GM23338 (cell line): ENCODE measurements around the gene DAB1. TPM values are rescaled to one million over a fixed set of nuclear protein-coding genes. Genes with fewer than 3 reads are reported as not detected.

Source experiments
- ATAC-seq: fragments of 200-7000 bp; cut with Tn5 transposase; 3 replicates; pipeline ENCODE4 v1.9.1; 2020
- DNase-seq: peaks from one replicate; pipeline ENCODE4 v3.0.0-alpha.2; 2015; ENCODE audit warnings: low spot score
- H2AFZ ChIP-seq: fragments of 200-600 bp; sonication (generic); 2 replicates; pipeline ENCODE4 v1.8.0; 2016; ENCODE audit warnings: antibody characterized with exemption, mild to moderate bottlenecking, moderate library complexity
- H3F3A ChIP-seq: fragments of 200-600 bp; sonication (generic); replicated peaks from 2 replicates; pipeline ENCODE4 v1.8.0; 2017; ENCODE audit warnings: antibody characterized with exemption, mixed run types, low read depth
- H3K27ac ChIP-seq: fragments of 200-600 bp; sonication (generic); 2 replicates; pipeline ENCODE4 v1.6.1; 2016; ENCODE audit warnings: low read depth
- H3K27me3 ChIP-seq: fragments of 200-600 bp; sonication (generic); 2 replicates; pipeline ENCODE4 v1.8.0; 2016; ENCODE audit warnings: mild to moderate bottlenecking, mixed run types, moderate library complexity; ENCODE audit not compliant: insufficient read depth
- H3K36me3 ChIP-seq: fragments of 200-600 bp; sonication (generic); 2 replicates; pipeline ENCODE4 v1.8.0; 2016; ENCODE audit warnings: mild to moderate bottlenecking; ENCODE audit not compliant: insufficient read depth
- H3K4me1 ChIP-seq: fragments of 200-600 bp; sonication (generic); 2 replicates; pipeline ENCODE4 v1.8.0; 2016; ENCODE audit warnings: mild to moderate bottlenecking, moderate library complexity; ENCODE audit not compliant: insufficient read depth
- H3K4me2 ChIP-seq: fragments of 200-600 bp; sonication (generic); 2 replicates; pipeline ENCODE4 v1.7.1; 2017; ENCODE audit warnings: mixed run types
- H3K4me3 ChIP-seq: fragments of 200-600 bp; sonication (generic); 2 replicates; pipeline ENCODE4 v1.6.1; 2016; ENCODE audit warnings: mixed run types
- H3K79me2 ChIP-seq: fragments of 200-600 bp; sonication (generic); replicated peaks from 2 replicates; pipeline ENCODE4 v1.8.0; 2017; ENCODE audit warnings: mild to moderate bottlenecking; ENCODE audit not compliant: insufficient read depth
- H3K9me2 ChIP-seq: fragments of 200-600 bp; sonication (generic); 2 replicates; pipeline ENCODE4 v1.8.0; 2017; ENCODE audit not compliant: insufficient read depth
- H4K20me1 ChIP-seq: fragments of 200-600 bp; sonication (generic); replicated peaks from 2 replicates; pipeline ENCODE4 v1.8.0; 2017; ENCODE audit warnings: mild to moderate bottlenecking; ENCODE audit not compliant: insufficient read depth
- H3K27ac Mint-ChIP-seq: 2 replicates; pipeline ENCODE4 v1.8.0; 2020; ENCODE audit warnings: inconsistent platforms, mild to moderate bottlenecking, moderate library complexity, mixed read lengths
- H3K27me3 Mint-ChIP-seq: 3 replicates; pipeline ENCODE4 v1.8.0; 2022; ENCODE audit warnings: low read depth, mild to moderate bottlenecking, moderate library complexity, mixed read lengths, inconsistent platforms; ENCODE audit not compliant: insufficient read depth, poor library complexity
- H3K36me3 Mint-ChIP-seq: 3 replicates; pipeline ENCODE4 v1.8.0; 2021; ENCODE audit warnings: low read depth, mild to moderate bottlenecking, inconsistent platforms, moderate library complexity, mixed read lengths
- H3K4me1 Mint-ChIP-seq: 3 replicates; pipeline ENCODE4 v1.8.0; 2020; ENCODE audit warnings: mild to moderate bottlenecking, inconsistent platforms, mixed read lengths
- H3K4me3 Mint-ChIP-seq: 3 replicates; pipeline ENCODE4 v1.8.0; 2021; ENCODE audit warnings: moderate library complexity, mild to moderate bottlenecking, inconsistent platforms, mixed read lengths
- H3K9me3 Mint-ChIP-seq: 3 replicates; pipeline ENCODE4 v1.8.0; 2020; ENCODE audit warnings: moderate library complexity, mild to moderate bottlenecking, inconsistent platforms, mixed read lengths
- CREB1 ChIP-seq: fragments of 250-450 bp; sonication (Bioruptor Pico); IDR thresholded peaks from 2 replicates; pipeline ENCODE4 v1.5.0; 2020; ENCODE audit warnings: low read depth, mild to moderate bottlenecking, moderate library complexity
- EZH2 ChIP-seq: fragments of 200-600 bp; sonication (generic); IDR thresholded peaks from one replicate; pipeline ENCODE4 v1.8.0; 2017; ENCODE audit warnings: antibody characterized with exemption, mild to moderate bottlenecking, low read depth; ENCODE audit not compliant: unreplicated experiment
- EZH2phosphoT487 ChIP-seq: fragments of 200-600 bp; sonication (generic); IDR thresholded peaks from one replicate; pipeline ENCODE4 v1.8.1; 2018; ENCODE audit warnings: antibody characterized with exemption; ENCODE audit not compliant: unreplicated experiment
- JUNB ChIP-seq: IDR thresholded peaks from one replicate; pipeline ENCODE4 v1.6.1; 2016; ENCODE audit warnings: antibody characterized with exemption; ENCODE audit not compliant: unreplicated experiment
- NANOG ChIP-seq: IDR thresholded peaks from 2 replicates; pipeline ENCODE4 v1.6.1; 2016; ENCODE audit warnings: antibody characterized with exemption, borderline replicate concordance
- POLR2AphosphoS5 ChIP-seq: IDR thresholded peaks from 2 replicates; pipeline ENCODE4 v1.6.1; 2016; ENCODE audit warnings: antibody characterized with exemption, low read depth
- STAT1 ChIP-seq: IDR thresholded peaks from one replicate; pipeline ENCODE4 v1.6.1; 2016; ENCODE audit warnings: antibody characterized with exemption; ENCODE audit not compliant: unreplicated experiment
- ZNF114 ChIP-seq: fragments of 250-450 bp; sonication (Bioruptor Pico); IDR thresholded peaks from 2 replicates; pipeline ENCODE4 v1.5.0; 2020; ENCODE audit warnings: mild to moderate bottlenecking, moderate library complexity
- ZNF331 ChIP-seq: fragments of 250-450 bp; sonication (Bioruptor Pico); IDR thresholded peaks from 2 replicates; pipeline ENCODE4 v1.5.0; 2020; ENCODE audit warnings: low read depth, mild to moderate bottlenecking, moderate library complexity
- polyA plus RNA-seq: library from polyadenylated mRNA; unstranded; fragments of >200 nt; fragmentation: Nextera tagmentation; extraction: Ambion mirVana; gene quantifications from 2 replicates; pipeline ENCODE4 v1.2.1, GENCODE V29; 2016
- total RNA-seq: library from RNA; depleted of rRNA; stranded (reverse); fragments of >200 nt; shearing (Covaris generic); gene quantifications from 2 replicates; pipeline ENCODE4 v1.2.3, GENCODE V29; 2014
- TF ChIP-seq, protein P1 (sequence below): IDR thresholded peaks from 2 replicates; pipeline ENCODE4 v1.6.1; 2016; ENCODE audit warnings: antibody characterized with exemption
- TF ChIP-seq, protein P2 (sequence below): fragments of 250-450 bp; sonication (Bioruptor Pico); IDR thresholded peaks from 2 replicates; pipeline ENCODE4 v1.5.0; 2020; ENCODE audit warnings: mild to moderate bottlenecking, moderate library complexity
- TF ChIP-seq, protein P3 (sequence below), 2 experiments: fragments of 200-600 bp in 1 of 2; sonication (generic) in 1 of 2; conservative IDR thresholded peaks; 2 replicates each; pipeline versions ENCODE4 v1.5.1 to v1.6.1; 2016 to 2017; ENCODE audit warnings: antibody characterized with exemption in 2 of 2, low read depth in 2 of 2, mild to moderate bottlenecking in 2 of 2, moderate library complexity in 1 of 2

Gene DAB1
- total and polyA plus RNA-seq, 2 experiments from 2014 or later, result 12.8 to 14.5 TPM

DNA sequence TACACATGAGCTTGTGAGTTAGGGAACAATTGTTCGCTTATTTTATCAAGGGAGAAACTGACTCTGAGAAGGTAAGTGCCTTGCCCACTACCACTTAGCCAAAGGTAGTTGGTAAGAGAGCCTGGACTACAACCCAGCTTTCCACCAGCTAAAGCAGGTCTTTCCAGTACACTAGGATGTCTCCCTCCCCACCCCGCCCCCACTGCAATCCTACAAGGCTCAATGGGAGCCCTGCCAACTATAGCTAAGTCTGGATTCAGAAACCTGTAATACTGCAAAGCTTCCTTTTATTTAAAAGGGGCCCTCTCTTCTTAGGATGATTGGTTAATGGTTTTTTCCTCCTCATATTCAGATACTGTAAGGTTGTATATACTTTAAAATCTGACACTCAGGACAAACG is 356.0 kb downstream of the DAB1 start:
- Histone ChIP-seq H3K36me3 (no peaks in the 10 kb centered on the region), H2AFZ (no peak overlapping the region), H4K20me1 (no peaks in the 10 kb centered on the region), H3K4me1 (peaks cover 3% of the 10 kb centered on the region; the same call in 1 of the 2 replicates), H3K4me2 (no peak overlapping the region), H3K27ac (no peak overlapping the region), H3K4me3 (no peak overlapping the region), H3K9me2 (no peaks in the 10 kb centered on the region), H3K79me2 (no peaks in the 10 kb centered on the region), H3K27me3 (no peaks in the 10 kb centered on the region), H3F3A (no peaks in the 10 kb centered on the region)
- Mint-ChIP-seq H3K4me3 (no peak overlapping the region), H3K4me1 (peaks cover 23% of the 10 kb centered on the region), H3K9me3 (no peaks in the 10 kb centered on the region), H3K27ac (no peak overlapping the region), H3K36me3 (no peaks in the 10 kb centered on the region), H3K27me3 (no peaks in the 10 kb centered on the region)
- DNase-seq (peak; percentile 27), ATAC-seq (peak; percentile 61)
- no peak for TF ChIP-seq ZNF331 (CRISPR knock-in tag)
- no peak for TF ChIP-seq POLR2AphosphoS5
- no peak for TF ChIP-seq EZH2

DNA sequence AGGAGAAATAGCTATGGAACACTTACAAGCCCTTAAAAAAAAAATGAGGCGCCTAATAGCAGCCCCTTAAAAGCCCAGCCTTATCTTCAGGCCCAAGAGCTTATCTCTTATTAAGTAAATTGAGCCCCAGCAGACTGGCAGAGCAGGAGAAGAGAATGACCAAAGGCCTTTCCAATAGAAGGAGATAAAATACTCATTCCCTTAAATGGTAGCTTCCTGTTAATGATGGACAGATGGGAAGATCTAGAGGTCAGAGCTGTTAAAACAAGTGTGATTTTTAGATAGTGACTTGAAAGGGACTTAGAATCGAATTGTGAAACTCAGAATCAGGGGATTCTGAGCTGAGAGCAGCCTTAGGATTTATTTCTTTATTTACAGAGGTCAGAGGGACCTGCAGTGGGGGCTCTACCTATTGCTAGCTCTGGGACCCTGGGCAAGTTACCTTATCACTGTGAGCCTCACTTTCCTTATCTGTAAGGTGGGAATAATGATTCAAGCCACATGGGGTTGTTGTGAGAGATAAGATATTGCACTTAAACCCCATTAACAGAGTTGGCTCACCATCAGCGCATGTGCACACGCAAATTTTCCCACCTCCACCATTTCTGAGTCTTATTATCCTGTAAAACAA is 356.8 kb downstream of the DAB1 start:
- H4K20me1 ChIP-seq, result no peaks in the 10 kb centered on the region
- peak; percentile 12 for DNase-seq
- no peak overlapping the region for H3K4me3 ChIP-seq
- Mint-ChIP-seq H3K4me1 (peaks cover 20% of the 10 kb centered on the region), H3K36me3 (no peaks in the 10 kb centered on the region), H3K4me3 (no peak overlapping the region), H3K9me3 (no peaks in the 10 kb centered on the region), H3K27ac (no peak overlapping the region), H3K27me3 (no peaks in the 10 kb centered on the region)
- H2AFZ ChIP-seq, result no peak overlapping the region
- no peaks in the 10 kb centered on the region for H3K27me3 ChIP-seq
- H3K36me3 ChIP-seq, result no peaks in the 10 kb centered on the region
- H3K4me1 ChIP-seq, result peaks cover 3% of the 10 kb centered on the region; the same call in 1 of the 2 replicates
- no peaks in the 10 kb centered on the region for H3F3A ChIP-seq
- no peaks in the 10 kb centered on the region for H3K9me2 ChIP-seq
- H3K27ac ChIP-seq, result no peak overlapping the region
- no peak; the same call in 2 of the 3 replicates for ATAC-seq
- no peaks in the 10 kb centered on the region for H3K79me2 ChIP-seq
- no peak overlapping the region for H3K4me2 ChIP-seq
- TF ChIP-seq CREB1 (CRISPR knock-in tag) (no peak), ZNF114 (no peak), ZNF331 (CRISPR knock-in tag) (no peak), EZH2 (no peak), JUNB (no peak), POLR2AphosphoS5 (no peak), NANOG (no peak), STAT1 (no peak), EZH2phosphoT487 (no peak)
- TF ChIP-seq, protein P1, sequence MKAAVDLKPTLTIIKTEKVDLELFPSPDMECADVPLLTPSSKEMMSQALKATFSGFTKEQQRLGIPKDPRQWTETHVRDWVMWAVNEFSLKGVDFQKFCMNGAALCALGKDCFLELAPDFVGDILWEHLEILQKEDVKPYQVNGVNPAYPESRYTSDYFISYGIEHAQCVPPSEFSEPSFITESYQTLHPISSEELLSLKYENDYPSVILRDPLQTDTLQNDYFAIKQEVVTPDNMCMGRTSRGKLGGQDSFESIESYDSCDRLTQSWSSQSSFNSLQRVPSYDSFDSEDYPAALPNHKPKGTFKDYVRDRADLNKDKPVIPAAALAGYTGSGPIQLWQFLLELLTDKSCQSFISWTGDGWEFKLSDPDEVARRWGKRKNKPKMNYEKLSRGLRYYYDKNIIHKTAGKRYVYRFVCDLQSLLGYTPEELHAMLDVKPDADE, result no peak
- TF ChIP-seq, protein P2, sequence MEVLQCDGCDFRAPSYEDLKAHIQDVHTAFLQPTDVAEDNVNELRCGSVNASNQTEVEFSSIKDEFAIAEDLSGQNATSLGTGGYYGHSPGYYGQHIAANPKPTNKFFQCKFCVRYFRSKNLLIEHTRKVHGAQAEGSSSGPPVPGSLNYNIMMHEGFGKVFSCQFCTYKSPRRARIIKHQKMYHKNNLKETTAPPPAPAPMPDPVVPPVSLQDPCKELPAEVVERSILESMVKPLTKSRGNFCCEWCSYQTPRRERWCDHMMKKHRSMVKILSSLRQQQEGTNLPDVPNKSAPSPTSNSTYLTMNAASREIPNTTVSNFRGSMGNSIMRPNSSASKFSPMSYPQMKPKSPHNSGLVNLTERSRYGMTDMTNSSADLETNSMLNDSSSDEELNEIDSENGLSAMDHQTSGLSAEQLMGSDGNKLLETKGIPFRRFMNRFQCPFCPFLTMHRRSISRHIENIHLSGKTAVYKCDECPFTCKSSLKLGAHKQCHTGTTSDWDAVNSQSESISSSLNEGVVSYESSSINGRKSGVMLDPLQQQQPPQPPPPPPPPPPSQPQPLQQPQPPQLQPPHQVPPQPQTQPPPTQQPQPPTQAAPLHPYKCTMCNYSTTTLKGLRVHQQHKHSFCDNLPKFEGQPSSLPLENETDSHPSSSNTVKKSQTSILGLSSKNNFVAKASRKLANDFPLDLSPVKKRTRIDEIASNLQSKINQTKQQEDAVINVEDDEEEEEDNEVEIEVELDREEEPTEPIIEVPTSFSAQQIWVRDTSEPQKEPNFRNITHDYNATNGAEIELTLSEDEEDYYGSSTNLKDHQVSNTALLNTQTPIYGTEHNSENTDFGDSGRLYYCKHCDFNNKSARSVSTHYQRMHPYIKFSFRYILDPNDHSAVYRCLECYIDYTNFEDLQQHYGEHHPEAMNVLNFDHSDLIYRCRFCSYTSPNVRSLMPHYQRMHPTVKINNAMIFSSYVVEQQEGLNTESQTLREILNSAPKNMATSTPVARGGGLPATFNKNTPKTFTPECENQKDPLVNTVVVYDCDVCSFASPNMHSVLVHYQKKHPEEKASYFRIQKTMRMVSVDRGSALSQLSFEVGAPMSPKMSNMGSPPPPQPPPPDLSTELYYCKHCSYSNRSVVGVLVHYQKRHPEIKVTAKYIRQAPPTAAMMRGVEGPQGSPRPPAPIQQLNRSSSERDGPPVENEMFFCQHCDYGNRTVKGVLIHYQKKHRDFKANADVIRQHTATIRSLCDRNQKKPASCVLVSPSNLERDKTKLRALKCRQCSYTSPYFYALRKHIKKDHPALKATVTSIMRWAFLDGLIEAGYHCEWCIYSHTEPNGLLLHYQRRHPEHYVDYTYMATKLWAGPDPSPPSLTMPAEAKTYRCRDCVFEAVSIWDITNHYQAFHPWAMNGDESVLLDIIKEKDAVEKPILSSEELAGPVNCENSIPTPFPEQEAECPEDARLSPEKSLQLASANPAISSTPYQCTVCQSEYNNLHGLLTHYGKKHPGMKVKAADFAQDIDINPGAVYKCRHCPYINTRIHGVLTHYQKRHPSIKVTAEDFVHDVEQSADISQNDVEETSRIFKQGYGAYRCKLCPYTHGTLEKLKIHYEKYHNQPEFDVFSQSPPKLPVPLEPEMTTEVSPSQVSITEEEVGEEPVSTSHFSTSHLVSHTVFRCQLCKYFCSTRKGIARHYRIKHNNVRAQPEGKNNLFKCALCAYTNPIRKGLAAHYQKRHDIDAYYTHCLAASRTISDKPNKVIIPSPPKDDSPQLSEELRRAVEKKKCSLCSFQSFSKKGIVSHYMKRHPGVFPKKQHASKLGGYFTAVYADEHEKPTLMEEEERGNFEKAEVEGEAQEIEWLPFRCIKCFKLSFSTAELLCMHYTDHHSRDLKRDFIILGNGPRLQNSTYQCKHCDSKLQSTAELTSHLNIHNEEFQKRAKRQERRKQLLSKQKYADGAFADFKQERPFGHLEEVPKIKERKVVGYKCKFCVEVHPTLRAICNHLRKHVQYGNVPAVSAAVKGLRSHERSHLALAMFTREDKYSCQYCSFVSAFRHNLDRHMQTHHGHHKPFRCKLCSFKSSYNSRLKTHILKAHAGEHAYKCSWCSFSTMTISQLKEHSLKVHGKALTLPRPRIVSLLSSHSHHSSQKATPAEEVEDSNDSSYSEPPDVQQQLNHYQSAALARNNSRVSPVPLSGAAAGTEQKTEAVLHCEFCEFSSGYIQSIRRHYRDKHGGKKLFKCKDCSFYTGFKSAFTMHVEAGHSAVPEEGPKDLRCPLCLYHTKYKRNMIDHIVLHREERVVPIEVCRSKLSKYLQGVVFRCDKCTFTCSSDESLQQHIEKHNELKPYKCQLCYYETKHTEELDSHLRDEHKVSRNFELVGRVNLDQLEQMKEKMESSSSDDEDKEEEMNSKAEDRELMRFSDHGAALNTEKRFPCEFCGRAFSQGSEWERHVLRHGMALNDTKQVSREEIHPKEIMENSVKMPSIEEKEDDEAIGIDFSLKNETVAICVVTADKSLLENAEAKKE (CRISPR knock-in tag), result no peak
- TF ChIP-seq, protein P3, sequence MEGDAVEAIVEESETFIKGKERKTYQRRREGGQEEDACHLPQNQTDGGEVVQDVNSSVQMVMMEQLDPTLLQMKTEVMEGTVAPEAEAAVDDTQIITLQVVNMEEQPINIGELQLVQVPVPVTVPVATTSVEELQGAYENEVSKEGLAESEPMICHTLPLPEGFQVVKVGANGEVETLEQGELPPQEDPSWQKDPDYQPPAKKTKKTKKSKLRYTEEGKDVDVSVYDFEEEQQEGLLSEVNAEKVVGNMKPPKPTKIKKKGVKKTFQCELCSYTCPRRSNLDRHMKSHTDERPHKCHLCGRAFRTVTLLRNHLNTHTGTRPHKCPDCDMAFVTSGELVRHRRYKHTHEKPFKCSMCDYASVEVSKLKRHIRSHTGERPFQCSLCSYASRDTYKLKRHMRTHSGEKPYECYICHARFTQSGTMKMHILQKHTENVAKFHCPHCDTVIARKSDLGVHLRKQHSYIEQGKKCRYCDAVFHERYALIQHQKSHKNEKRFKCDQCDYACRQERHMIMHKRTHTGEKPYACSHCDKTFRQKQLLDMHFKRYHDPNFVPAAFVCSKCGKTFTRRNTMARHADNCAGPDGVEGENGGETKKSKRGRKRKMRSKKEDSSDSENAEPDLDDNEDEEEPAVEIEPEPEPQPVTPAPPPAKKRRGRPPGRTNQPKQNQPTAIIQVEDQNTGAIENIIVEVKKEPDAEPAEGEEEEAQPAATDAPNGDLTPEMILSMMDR (conservative IDR thresholded peaks at IDR 0.05; ENCODE audit: low read depth in 2 of 2), result no peak
